B cell (primary cell): ENCODE data around the gene LRP1-AS. TPM values are rescaled to one million over a fixed set of nuclear protein-coding genes. Genes with fewer than 3 reads are reported as not detected.

Experiments
- ATAC-seq: fragments of 200-7000 bp; cut with Tn5 transposase; one replicate; pipeline ENCODE4 v1.10.0; 2021; ENCODE audit warnings: low read depth, mild to moderate bottlenecking, moderate number of reproducible peaks, moderate library complexity
- CTCF ChIA-PET: fragments of 350-600 bp; sonication (Branson Sonifier 250); formaldehyde crosslinking; loops from one replicate; lab custom pipeline; 2021; ENCODE audit warnings: antibody characterized with exemption, inconsistent platforms; lab: Charles Lee
- POLR2A ChIA-PET: fragments of 350-600 bp; sonication (Branson Sonifier 250); formaldehyde crosslinking; loops from one replicate; lab custom pipeline; 2021; ENCODE audit warnings: antibody characterized with exemption; lab: Charles Lee
- DNase-seq: peaks from one replicate; pipeline ENCODE4 v3.0.0; 2013
- H2AFZ ChIP-seq: 2 replicates; pipeline ENCODE4 v1.6.1; 2012; ENCODE audit warnings: mild to moderate bottlenecking, low read depth, low read length; ENCODE audit not compliant: insufficient read depth, poor library complexity, severe bottlenecking
- H3K27ac ChIP-seq, 2 donors: 1 replicate in 1 of 2; 2 replicates in 1 of 2; pipeline ENCODE4 v1.5.1; 2012 to 2013; ENCODE audit warnings: low read length in 2 of 2, mild to moderate bottlenecking in 2 of 2, moderate library complexity in 1 of 2
- H3K27me3 ChIP-seq, 4 experiments: fragments of 200-600 bp in 1 of 4; sonication (generic) in 1 of 4; replicated peaks in 1 of 4; 1 replicate in 2 of 4; 2 replicates in 2 of 4; pipeline versions ENCODE4 v1.6.1 to v1.7.0; 2013 to 2016; ENCODE audit warnings: low read length in 3 of 4, mild to moderate bottlenecking in 2 of 4, mixed read lengths in 1 of 4, moderate library complexity in 1 of 4; ENCODE audit not compliant: insufficient read depth in 4 of 4, control insufficient read depth in 3 of 4; ENCODE audit errors: control extremely low read depth in 1 of 4
- H3K36me3 ChIP-seq, 2 experiments: replicated peaks in 1 of 2; 1 replicate in 1 of 2; 2 replicates in 1 of 2; pipeline versions ENCODE4 v1.6.1 to v1.7.1; 2013; ENCODE audit warnings: low read length in 1 of 2; ENCODE audit not compliant: insufficient read depth in 2 of 2, control insufficient read depth in 1 of 2; ENCODE audit errors: control extremely low read depth in 1 of 2, extremely low read depth in 1 of 2
- H3K4me1 ChIP-seq, 2 donors: fragments of 200-600 bp in 1 of 2; sonication (generic) in 1 of 2; 1 replicate in 1 of 2; 2 replicates in 1 of 2; pipeline versions ENCODE4 v1.5.1 to v1.6.1; 2013 to 2017; ENCODE audit warnings: low read length in 2 of 2; ENCODE audit not compliant: control insufficient read depth in 2 of 2, insufficient read depth in 2 of 2
- H3K4me2 ChIP-seq: replicated peaks from 2 replicates; pipeline ENCODE3; 2012; ENCODE audit warnings: mild to moderate bottlenecking, low read depth, low read length; ENCODE audit not compliant: poor library complexity, severe bottlenecking
- H3K4me3 ChIP-seq, 5 experiments: fragments of 200-600 bp in 1 of 5; sonication (generic) in 1 of 5; 1 replicate in 3 of 5; 2 replicates in 2 of 5; pipeline versions ENCODE4 v1.5.1 to v1.7.0; 2011 to 2016; ENCODE audit warnings: low read length in 4 of 5, mild to moderate bottlenecking in 4 of 5, low read depth in 2 of 5, control low read depth in 1 of 5, moderate library complexity in 1 of 5; ENCODE audit not compliant: insufficient read depth in 1 of 5; ENCODE audit errors: control extremely low read depth in 1 of 5, extremely low read depth in 1 of 5
- H3K79me2 ChIP-seq: fragments of 200-600 bp; sonication (generic); one replicate; pipeline ENCODE4 v1.6.0; 2016; ENCODE audit warnings: low read length; ENCODE audit not compliant: control insufficient read depth, insufficient read depth
- H3K9ac ChIP-seq: fragments of 200-600 bp; sonication (generic); 2 replicates; pipeline ENCODE4 v1.6.1; 2017; ENCODE audit warnings: mild to moderate bottlenecking, low read length, moderate library complexity
- H3K9me3 ChIP-seq, 3 donors: one replicate each; pipeline versions ENCODE4 v1.6.1 to v1.7.1; 2013; ENCODE audit warnings: low read length in 2 of 3; ENCODE audit not compliant: control insufficient read depth in 2 of 3, insufficient read depth in 1 of 3; ENCODE audit errors: control extremely low read depth in 1 of 3
- H4K20me1 ChIP-seq: 2 replicates; pipeline ENCODE4 v1.6.0; 2012; ENCODE audit warnings: mild to moderate bottlenecking, low read length; ENCODE audit not compliant: insufficient read depth, control insufficient read depth, poor library complexity, severe bottlenecking
- H3K27ac Mint-ChIP-seq: one replicate; pipeline ENCODE4 v1.8.0; 2021; ENCODE audit warnings: mixed read lengths
- H3K27me3 Mint-ChIP-seq: one replicate; pipeline ENCODE4 v1.8.0; 2021; ENCODE audit warnings: mixed read lengths
- H3K4me1 Mint-ChIP-seq: one replicate; pipeline ENCODE4 v1.8.0; 2021; ENCODE audit warnings: mixed read lengths
- H3K4me3 Mint-ChIP-seq: one replicate; pipeline ENCODE4 v1.8.0; 2021; ENCODE audit warnings: mixed read lengths
- H3K9me3 Mint-ChIP-seq: one replicate; pipeline ENCODE4 v1.8.0; 2022; ENCODE audit warnings: mixed read lengths; ENCODE audit not compliant: insufficient read depth
- CTCF ChIP-seq: fragments of 200-600 bp; IDR thresholded peaks from one replicate; pipeline ENCODE4 v1.8.0; 2022; ENCODE audit warnings: antibody characterized with exemption, mild to moderate bottlenecking
- EZH2 ChIP-seq: IDR thresholded peaks from 2 replicates; pipeline ENCODE4 v1.6.1; 2012; ENCODE audit warnings: borderline replicate concordance, low read depth, mild to moderate bottlenecking, moderate library complexity, low read length; ENCODE audit not compliant: insufficient read depth, poor library complexity, severe bottlenecking
- WGBS: methylation state at CpG from one replicate; pipeline ENCODE4 v1.1.5; 2013; ENCODE audit warnings: missing lambda C conversion rate; ENCODE audit not compliant: insufficient coverage; 5-methylcytosine and 5-hydroxymethylcytosine counted together
- intact Hi-C: fragments of 100-400 bp; cut with micrococcal nuclease; formaldehyde crosslinking; loops from one replicate; pipeline ENCODE4 v1.10.0; 2022
- polyA minus RNA-seq: library from RNA; depleted of rRNA, polyadenylated mRNA; stranded (reverse); fragments of >200 nt; gene quantifications from 2 replicates; pipeline ENCODE4 v1.2.3, GENCODE V29; 2012
- polyA plus RNA-seq: library from polyadenylated mRNA; depleted of rRNA; stranded (reverse); fragments of >200 nt; gene quantifications from 2 replicates; pipeline ENCODE4 v1.2.3, GENCODE V29; 2012
- total RNA-seq, 2 donors: library from RNA; stranded (reverse); fragments of 120-200 nt in 1 of 2; gene quantifications; 1 replicate in 1 of 2; 2 replicates in 1 of 2; pipeline versions ENCODE4 v1.2.3 to v1.2.4, GENCODE V29; 2013 to 2022

LRP1-AS gene
- total RNA-seq: not detected in 2 replicates
- not detected for total RNA-seq (2013)
- polyA plus RNA-seq: not detected in 2 replicates
- polyA minus RNA-seq: not detected in 2 replicates

- Histone ChIP-seq H3K27me3 (no peaks in the 10 kb centered on the region), H3K36me3 (no peaks in the 10 kb centered on the region), H3K4me3 (no peak within 1 kb of the TSS), H3K9me3 (no peaks in the 10 kb centered on the region), H3K79me2 (no peaks in the 10 kb centered on the region), H2AFZ (no peak within 1 kb of the TSS), H3K27ac (no peak within 1 kb of the TSS), H3K4me1 (no peaks in the 10 kb centered on the region), H3K4me2 (no peak within 1 kb of the TSS), H4K20me1 (no peaks in the 10 kb centered on the region), H3K9ac (no peak within 1 kb of the TSS)
- H3K9me3 Mint-ChIP-seq: no peaks in the 10 kb centered on the region
- no peak within 1 kb of the TSS for H3K27ac Mint-ChIP-seq
- intact Hi-C loops: no loop called here
- POLR2A ChIA-PET: no interaction called here
- CTCF ChIA-PET: interaction anchor here (0.8 to 1.1 kb wide), 2 partner anchors 23 to 96 kb away, joined by 3 read pairs; no protein-coding TSS in a partner anchor
- 68% methylated on average over 6 of the region's 8 CpGs for WGBS
- TF ChIP-seq EZH2: no peak
- TF ChIP-seq CTCF: no peak
- H3K4me3 Mint-ChIP-seq: no peak within 1 kb of the TSS
- DNase-seq: no peak
- no peak for ATAC-seq
- no peaks in the 10 kb centered on the region for H3K4me1 Mint-ChIP-seq
- H3K27me3 Mint-ChIP-seq: no peaks in the 10 kb centered on the region
These were observed at the start of gene LRP1-AS for GRCh38 chr12:57146961-57147944. Gene LRP1-AS, minus strand, starts transcription at chr12:57147619.

DNA sequence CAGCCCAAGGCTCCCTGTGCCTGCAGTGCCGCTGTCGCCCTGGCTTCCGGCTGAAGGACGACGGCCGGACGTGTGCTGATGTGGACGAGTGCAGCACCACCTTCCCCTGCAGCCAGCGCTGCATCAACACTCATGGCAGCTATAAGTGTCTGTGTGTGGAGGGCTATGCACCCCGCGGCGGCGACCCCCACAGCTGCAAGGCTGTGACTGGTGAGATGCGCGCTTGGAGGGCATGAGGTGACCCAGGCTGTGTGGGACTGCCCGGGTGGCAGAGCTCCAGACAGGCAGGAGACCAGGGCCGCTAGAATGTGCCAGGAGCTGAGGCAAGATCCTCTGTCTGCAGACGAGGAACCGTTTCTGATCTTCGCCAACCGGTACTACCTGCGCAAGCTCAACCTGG, 49.5 kb upstream of the LRP1-AS start:
- Mint-ChIP-seq H3K4me3 (no peak overlapping the region), H3K9me3 (no peaks in the 10 kb centered on the region), H3K27ac (no peak overlapping the region), H3K27me3 (no peaks in the 10 kb centered on the region), H3K4me1 (no peaks in the 10 kb centered on the region)
- no peak overlapping the region for H3K9ac ChIP-seq
- intact Hi-C loops: no loop called here
- no peak overlapping the region for H3K27ac ChIP-seq
- CTCF ChIA-PET: interaction anchor here (1.8 kb wide), 1 partner anchor 14 kb away, joined by 5 read pairs; no protein-coding TSS in a partner anchor
- H2AFZ ChIP-seq: no peak overlapping the region
- no peak for TF ChIP-seq EZH2
- TF ChIP-seq CTCF: no peak
- no peaks in the 10 kb centered on the region for H3K9me3 ChIP-seq
- H3K4me1 ChIP-seq: no peaks in the 10 kb centered on the region
- H3K27me3 ChIP-seq: no peaks in the 10 kb centered on the region
- 92% methylated on average over 22 of the region's 22 CpGs for WGBS
- no peaks in the 10 kb centered on the region for H3K36me3 ChIP-seq
- POLR2A ChIA-PET: no interaction called here
- no peak overlapping the region for H3K4me2 ChIP-seq
- no peaks in the 10 kb centered on the region for H4K20me1 ChIP-seq
- no peaks in the 10 kb centered on the region for H3K79me2 ChIP-seq
- no peak overlapping the region for H3K4me3 ChIP-seq
- DNase-seq (no peak), ATAC-seq (no peak)
